LoVo (cell line): Measurements from ENCODE around the gene LHX3.

Experiments
- DNase-seq: peaks from one replicate; pipeline ENCODE4 v3.0.0-alpha.2; 2016; ENCODE audit warnings: low spot score

Gene LHX3

GRCh38 chr9:136204838-136205706 lies at the start of gene LHX3:
Gene LHX3 (minus strand): TSS chr9:136205128. CDS start chr9:136205012, 116 bp downstream.
- DNase-seq = no peak

- no peak for DNase-seq
Observed at GRCh38 chr9:136253246-136254130, 48.6 kb upstream of the LHX3 start.

GRCh38 chr9:136252846-136253245 lies 47.9 kb upstream of the LHX3 start:
- DNase-seq = no peak

- DNase-seq = no peak
Observed at GRCh38 chr9:136252281-136252680, 47.4 kb upstream of the LHX3 start.

- DNase-seq = no peak
Observed at GRCh38 chr9:136251264-136252115, 46.6 kb upstream of the LHX3 start.

GRCh38 chr9:136250676-136251075 lies 45.7 kb upstream of the LHX3 start:
- no peak for DNase-seq

- DNase-seq = no peak
Observed at GRCh38 chr9:136249877-136250559, 45.1 kb upstream of the LHX3 start.

GRCh38 chr9:136248951-136249876 lies 44.3 kb upstream of the LHX3 start:
- no peak for DNase-seq

- no peak for DNase-seq
Observed at GRCh38 chr9:136247947-136248637, 43.2 kb upstream of the LHX3 start.

GRCh38 chr9:136247551-136247916 lies 42.6 kb upstream of the LHX3 start:
- DNase-seq = no peak

GRCh38 chr9:136246849-136247550 lies 42.1 kb upstream of the LHX3 start:
- DNase-seq = no peak

GRCh38 chr9:136245219-136246150 lies 40.6 kb upstream of the LHX3 start, which contains the start of gene QSOX2:
Gene QSOX2 (minus strand): TSS chr9:136245812. CDS start chr9:136245803, 9 bp downstream.
- peak; percentile 92 for DNase-seq

GRCh38 chr9:136244969-136245218 lies 40.0 kb upstream of the LHX3 start:
- DNase-seq = no peak

GRCh38 chr9:136244122-136244968 lies 39.4 kb upstream of the LHX3 start:
- DNase-seq = no peak

- no peak for DNase-seq
Observed at GRCh38 chr9:136243631-136244030, 38.7 kb upstream of the LHX3 start.

- DNase-seq = no peak
Observed at GRCh38 chr9:136242918-136243525, 38.1 kb upstream of the LHX3 start.

GRCh38 chr9:136242248-136242647 lies 37.3 kb upstream of the LHX3 start:
- DNase-seq = no peak
